AG09309 (cell line): Measurements from ENCODE around the gene ZNF74.

Source experiments
- DNase-seq: peaks from one replicate; pipeline ENCODE4 v3.0.0-alpha.2; 2010; ENCODE audit warnings: low read depth
- H3K4me3 ChIP-seq: 2 replicates; pipeline ENCODE4 v1.5.1; 2011; ENCODE audit warnings: mild to moderate bottlenecking, low read depth, low read length, moderate library complexity; ENCODE audit not compliant: control insufficient read depth
- TF ChIP-seq, protein P1 (sequence below): IDR thresholded peaks from 2 replicates; pipeline ENCODE4 v1.5.1; 2011; ENCODE audit warnings: mild to moderate bottlenecking, low read depth, low read length, inconsistent platforms; ENCODE audit not compliant: insufficient read depth, control insufficient read depth; ENCODE audit errors: missing control alignments

Gene ZNF74

DNA sequence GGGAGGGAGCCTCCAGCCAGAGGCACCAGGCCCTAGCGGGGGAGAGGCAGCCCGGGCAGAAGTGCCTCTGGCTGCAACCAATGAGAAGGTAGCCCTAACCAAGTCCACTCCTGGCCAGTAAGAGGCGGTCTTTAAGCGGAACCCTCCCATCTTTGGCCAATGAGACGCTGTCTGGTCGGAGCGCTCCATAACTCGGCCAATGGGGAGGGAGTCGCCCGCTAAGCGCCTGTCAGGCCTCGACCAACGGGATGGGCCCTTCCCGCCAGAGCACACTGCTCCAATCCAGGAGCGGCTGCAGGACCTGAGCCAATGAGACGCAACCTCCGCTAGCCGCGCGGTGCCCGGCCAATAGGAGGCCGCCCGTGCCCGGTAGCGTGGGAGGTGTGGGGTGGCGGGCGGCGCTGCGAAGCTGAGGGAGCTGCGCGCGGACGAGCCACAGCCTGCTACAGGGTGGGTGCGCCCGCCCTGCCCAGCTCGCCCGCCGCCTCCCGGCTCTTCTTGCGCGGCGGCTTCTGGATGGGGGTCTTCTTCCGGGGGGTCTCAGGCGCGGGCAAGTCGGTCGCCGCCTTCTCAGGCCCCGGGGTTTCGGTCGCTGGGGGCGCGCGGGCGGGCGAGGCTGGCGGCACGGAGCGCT lies 31.1 kb downstream of the ZNF74 start:
- DNase-seq: no peak
- H3K4me3 ChIP-seq: no peak overlapping the region
- TF ChIP-seq, protein P1, sequence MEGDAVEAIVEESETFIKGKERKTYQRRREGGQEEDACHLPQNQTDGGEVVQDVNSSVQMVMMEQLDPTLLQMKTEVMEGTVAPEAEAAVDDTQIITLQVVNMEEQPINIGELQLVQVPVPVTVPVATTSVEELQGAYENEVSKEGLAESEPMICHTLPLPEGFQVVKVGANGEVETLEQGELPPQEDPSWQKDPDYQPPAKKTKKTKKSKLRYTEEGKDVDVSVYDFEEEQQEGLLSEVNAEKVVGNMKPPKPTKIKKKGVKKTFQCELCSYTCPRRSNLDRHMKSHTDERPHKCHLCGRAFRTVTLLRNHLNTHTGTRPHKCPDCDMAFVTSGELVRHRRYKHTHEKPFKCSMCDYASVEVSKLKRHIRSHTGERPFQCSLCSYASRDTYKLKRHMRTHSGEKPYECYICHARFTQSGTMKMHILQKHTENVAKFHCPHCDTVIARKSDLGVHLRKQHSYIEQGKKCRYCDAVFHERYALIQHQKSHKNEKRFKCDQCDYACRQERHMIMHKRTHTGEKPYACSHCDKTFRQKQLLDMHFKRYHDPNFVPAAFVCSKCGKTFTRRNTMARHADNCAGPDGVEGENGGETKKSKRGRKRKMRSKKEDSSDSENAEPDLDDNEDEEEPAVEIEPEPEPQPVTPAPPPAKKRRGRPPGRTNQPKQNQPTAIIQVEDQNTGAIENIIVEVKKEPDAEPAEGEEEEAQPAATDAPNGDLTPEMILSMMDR: no peak

DNA sequence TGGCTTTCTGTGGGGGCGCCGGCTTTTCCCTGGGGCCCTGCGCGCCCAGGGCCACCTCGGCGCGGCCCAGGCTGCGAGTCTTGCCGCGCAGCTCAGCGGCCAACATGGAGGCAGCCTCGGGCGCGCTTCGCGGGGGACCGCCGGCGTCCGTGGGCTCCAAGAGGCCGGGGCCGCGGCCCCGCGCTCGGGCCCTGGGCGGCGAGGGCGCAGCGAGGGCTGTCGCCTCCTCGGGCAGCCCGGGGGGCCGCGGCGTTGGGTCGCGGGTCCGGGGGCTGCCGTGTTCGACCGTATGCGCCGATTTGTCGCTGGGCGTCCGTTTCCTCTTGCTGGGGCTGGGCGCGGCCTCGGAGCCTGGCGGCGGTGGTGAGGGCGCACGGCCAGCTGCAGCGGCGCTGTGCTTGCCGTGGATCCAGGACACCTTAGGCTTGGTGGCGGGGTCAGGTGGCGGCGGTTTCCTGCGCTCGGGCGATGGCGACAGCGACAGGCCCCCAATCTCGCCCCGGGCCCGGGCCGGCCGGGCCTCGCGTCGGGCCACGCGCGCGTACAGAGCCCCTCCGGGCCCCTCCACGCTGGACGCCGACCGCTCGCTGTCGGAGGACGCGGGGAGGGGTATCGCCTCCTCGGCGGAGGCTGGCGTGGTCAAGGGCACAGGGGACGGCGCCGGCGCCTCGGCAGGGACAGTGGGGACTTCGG lies 31.8 kb downstream of the ZNF74 start:
- TF ChIP-seq, protein P1: no peak
- DNase-seq: no peak

GRCh38 chr22:20426259-20426615 lies 32.3 kb downstream of the ZNF74 start:
- H3K4me3 ChIP-seq: no peak overlapping the region
- TF ChIP-seq, protein P1: no peak
- no peak for DNase-seq

More for the DNA sequence above, 31.8 kb downstream of the ZNF74 start:
- H3K4me3 ChIP-seq: no peak overlapping the region

DNA sequence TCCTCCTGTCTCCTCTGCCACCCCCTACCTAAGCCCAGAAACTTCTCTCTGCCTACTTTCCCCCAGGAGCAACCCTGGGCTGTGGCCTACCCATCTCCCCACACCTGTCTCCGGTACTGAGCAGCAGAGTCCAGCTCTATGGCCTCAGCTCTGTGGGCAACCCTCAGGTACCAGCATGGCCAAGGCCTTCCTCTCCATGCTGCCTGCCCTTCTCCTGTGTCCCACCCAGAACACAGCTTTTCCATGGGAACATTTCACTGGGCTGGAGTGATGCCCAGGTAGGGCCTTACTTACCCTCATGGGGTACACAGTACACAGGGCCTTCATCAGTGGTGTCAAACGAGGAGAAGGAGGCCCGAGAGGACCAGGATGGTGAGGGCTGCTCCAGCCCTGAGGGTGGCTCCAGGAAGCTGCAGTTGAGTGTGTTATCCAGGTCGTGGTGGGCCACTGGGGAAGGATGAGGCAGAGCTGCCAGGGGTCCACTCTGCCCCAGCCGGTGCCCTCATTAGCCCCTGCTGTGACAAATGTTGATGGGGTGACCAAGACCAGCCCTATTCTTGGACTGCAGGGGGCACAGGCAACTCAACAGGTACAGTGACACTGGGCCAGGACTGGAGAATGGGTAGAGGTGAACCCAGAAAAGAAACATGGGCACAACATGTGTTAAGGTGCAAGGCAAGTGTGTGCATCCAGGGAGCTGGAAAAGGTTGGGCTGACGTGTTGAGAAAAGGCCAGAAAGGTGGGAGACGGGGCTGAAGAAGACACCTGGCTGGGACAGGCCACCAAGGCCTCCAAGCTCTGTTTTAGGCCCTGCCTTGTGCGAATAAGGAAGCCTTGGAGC lies 33.4 kb downstream of the ZNF74 start:
- TF ChIP-seq, protein P1: no peak
- DNase-seq: no peak
- H3K4me3 ChIP-seq: no peak overlapping the region

DNA sequence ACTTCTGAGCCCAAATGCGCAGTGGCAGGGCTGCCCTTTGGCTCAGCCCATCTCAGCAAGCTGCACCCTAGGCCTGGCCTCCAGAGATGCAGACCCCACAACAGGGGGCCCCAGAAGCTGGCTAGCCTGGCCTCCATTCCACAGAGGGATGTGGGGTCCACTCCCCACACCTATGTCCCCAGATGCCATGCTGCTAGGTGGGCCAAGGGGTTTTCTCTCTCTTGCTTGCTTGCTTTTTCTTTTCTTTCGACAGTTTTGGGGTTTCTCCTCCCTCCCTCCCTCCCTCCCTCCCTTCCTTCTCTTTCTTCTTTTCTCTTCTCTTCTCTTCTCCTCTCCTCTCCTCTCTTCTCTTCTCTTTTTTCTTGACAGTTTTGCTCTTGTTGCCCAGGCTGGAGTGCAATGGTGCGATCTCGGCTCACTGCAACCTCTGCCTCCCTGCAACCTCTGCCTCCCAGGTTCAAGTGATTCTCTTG lies 34.0 kb downstream of the ZNF74 start:
- TF ChIP-seq, protein P1: no peak
- no peak for DNase-seq
- H3K4me3 ChIP-seq: no peak overlapping the region

GRCh38 chr22:20428496-20429253 lies 34.7 kb downstream of the ZNF74 start:
- no peak overlapping the region for H3K4me3 ChIP-seq
- TF ChIP-seq, protein P1: no peak
- no peak for DNase-seq
